ENCODE results near the gene KCNQ5.

The KCNQ5 gene

GRCh38 chr6:72811971-72812421 is 190.1 kb downstream of the KCNQ5 start:
- DNase-seq, result no peak

GRCh38 chr6:72813807-72814596 is 192.1 kb downstream of the KCNQ5 start:
- no peak for DNase-seq

GRCh38 chr6:72816022-72816421 is 194.2 kb downstream of the KCNQ5 start:
- no peak for DNase-seq

GRCh38 chr6:72817208-72817607 is 195.3 kb downstream of the KCNQ5 start:
- no peak for DNase-seq

- DNase-seq, result no peak
These were observed 197.7 kb downstream of the KCNQ5 start for GRCh38 chr6:72819609-72820008.

GRCh38 chr6:72820153-72820552 is 198.3 kb downstream of the KCNQ5 start:
- DNase-seq, result no peak

- DNase-seq, result no peak
These were observed 199.0 kb downstream of the KCNQ5 start for GRCh38 chr6:72820906-72821305.

GRCh38 chr6:72822023-72822422 is 200.2 kb downstream of the KCNQ5 start:
- no peak for DNase-seq

- DNase-seq, result no peak
These were observed 200.8 kb downstream of the KCNQ5 start for GRCh38 chr6:72822691-72823090.

GRCh38 chr6:72824833-72825232 is 203.0 kb downstream of the KCNQ5 start:
- no peak for DNase-seq

- DNase-seq, result no peak
These were observed 203.5 kb downstream of the KCNQ5 start for GRCh38 chr6:72825315-72825911.

- DNase-seq, result no peak
These were observed 204.2 kb downstream of the KCNQ5 start for GRCh38 chr6:72826037-72826436.

GRCh38 chr6:72826744-72827438 is 205.0 kb downstream of the KCNQ5 start:
- no peak for DNase-seq

GRCh38 chr6:72828904-72829303 is 207.0 kb downstream of the KCNQ5 start:
- no peak for DNase-seq

GRCh38 chr6:72832271-72832670 is 210.4 kb downstream of the KCNQ5 start:
- no peak for DNase-seq

- DNase-seq, result no peak
These were observed 213.9 kb downstream of the KCNQ5 start for GRCh38 chr6:72835749-72836148.

GRCh38 chr6:72836971-72837370 is 215.1 kb downstream of the KCNQ5 start:
- no peak for DNase-seq

GRCh38 chr6:72841195-72841594 is 219.3 kb downstream of the KCNQ5 start:
- DNase-seq, result no peak

- DNase-seq, result no peak
These were observed 220.3 kb downstream of the KCNQ5 start for GRCh38 chr6:72842140-72842539.

- DNase-seq, result no peak
These were observed 222.8 kb downstream of the KCNQ5 start for GRCh38 chr6:72844614-72845013.

- no peak for DNase-seq
These were observed 227.5 kb downstream of the KCNQ5 start for GRCh38 chr6:72849346-72849745.

- DNase-seq, result no peak
These were observed 228.2 kb downstream of the KCNQ5 start for GRCh38 chr6:72850040-72850439.

GRCh38 chr6:72850469-72850868 is 228.6 kb downstream of the KCNQ5 start:
- DNase-seq, result no peak

- no peak for DNase-seq
These were observed 233.6 kb downstream of the KCNQ5 start for GRCh38 chr6:72855471-72855870.

Measured in activated T-cell treated with anti-CD3 and anti-CD28 coated beads, Interleukin-2, amount 50 U/mL, for 1 hour (primary cell).